ENCODE results near the gene LDLRAD4. TPM values are rescaled to one million over a fixed set of nuclear protein-coding genes. Genes with fewer than 3 reads are reported as not detected.

Gene LDLRAD4
- total RNA-seq, 1 experiment from 2014 or later: 0.68 TPM

- H3K4me3 ChIP-seq: no peak overlapping the region
- no peaks in the 10 kb centered on the region for H3K36me3 ChIP-seq
- H3K4me1 ChIP-seq (replicated peaks): no peaks in the 10 kb centered on the region
- no peaks in the 10 kb centered on the region for H3K9me3 ChIP-seq (replicated peaks)
- no peak for DNase-seq (ENCODE audit: low read depth in 1 of 2, low spot score in 2 of 2)
- peaks cover 3% of the 10 kb centered on the region for H3K27me3 ChIP-seq (replicated peaks)
- no peak overlapping the region for H3K27ac ChIP-seq
Observed at GRCh38 chr18:13617826-13618515, 399.4 kb downstream of the LDLRAD4 start.

GRCh38 chr18:13618760-13619438 is 400.3 kb downstream of the LDLRAD4 start:
- Histone ChIP-seq H3K4me1 (replicated peaks) (no peaks in the 10 kb centered on the region), H3K4me3 (no peak overlapping the region), H3K27me3 (replicated peaks) (no peaks in the 10 kb centered on the region), H3K36me3 (no peaks in the 10 kb centered on the region), H3K9me3 (replicated peaks) (no peaks in the 10 kb centered on the region), H3K27ac (no peak overlapping the region)
- no peak for DNase-seq (ENCODE audit: low read depth in 1 of 2, low spot score in 2 of 2)

GRCh38 chr18:13619505-13620205 is 401.1 kb downstream of the LDLRAD4 start:
- Histone ChIP-seq H3K4me3 (no peak overlapping the region), H3K4me1 (replicated peaks) (no peaks in the 10 kb centered on the region), H3K36me3 (no peaks in the 10 kb centered on the region), H3K27ac (no peak overlapping the region), H3K27me3 (replicated peaks) (no peaks in the 10 kb centered on the region), H3K9me3 (replicated peaks) (no peaks in the 10 kb centered on the region)
- no peak for DNase-seq (ENCODE audit: low read depth in 1 of 2, low spot score in 2 of 2)

- no peak overlapping the region for H3K27ac ChIP-seq
- no peaks in the 10 kb centered on the region for H3K9me3 ChIP-seq (replicated peaks)
- no peak for DNase-seq (ENCODE audit: low read depth in 1 of 2, low spot score in 2 of 2)
- no peaks in the 10 kb centered on the region for H3K27me3 ChIP-seq (replicated peaks)
- no peak overlapping the region for H3K4me3 ChIP-seq
- H3K4me1 ChIP-seq (replicated peaks): no peaks in the 10 kb centered on the region
- H3K36me3 ChIP-seq: no peaks in the 10 kb centered on the region
Observed at GRCh38 chr18:13620206-13620672, 401.7 kb downstream of the LDLRAD4 start.

- H3K27me3 ChIP-seq (replicated peaks): no peaks in the 10 kb centered on the region
- H3K27ac ChIP-seq: no peak overlapping the region
- H3K36me3 ChIP-seq: no peaks in the 10 kb centered on the region
- no peak overlapping the region for H3K4me3 ChIP-seq
- DNase-seq (ENCODE audit: low read depth in 1 of 2, low spot score in 2 of 2): no peak
- H3K9me3 ChIP-seq (replicated peaks): no peaks in the 10 kb centered on the region
- H3K4me1 ChIP-seq (replicated peaks): no peaks in the 10 kb centered on the region
Observed at GRCh38 chr18:13620818-13621445, 402.4 kb downstream of the LDLRAD4 start.

GRCh38 chr18:13621446-13621849 is 402.9 kb downstream of the LDLRAD4 start:
- H3K4me3 ChIP-seq: no peak overlapping the region
- H3K36me3 ChIP-seq: no peaks in the 10 kb centered on the region
- H3K27me3 ChIP-seq (replicated peaks): no peaks in the 10 kb centered on the region
- H3K27ac ChIP-seq: no peak overlapping the region
- no peaks in the 10 kb centered on the region for H3K4me1 ChIP-seq (replicated peaks)
- H3K9me3 ChIP-seq (replicated peaks): no peaks in the 10 kb centered on the region
- DNase-seq (ENCODE audit: low read depth in 1 of 2, low spot score in 2 of 2): no peak

GRCh38 chr18:13621886-13622619 is 403.5 kb downstream of the LDLRAD4 start:
- no peak for DNase-seq (ENCODE audit: low read depth in 1 of 2, low spot score in 2 of 2)
- Histone ChIP-seq H3K36me3 (no peaks in the 10 kb centered on the region), H3K4me1 (replicated peaks) (no peaks in the 10 kb centered on the region), H3K27ac (no peak overlapping the region), H3K9me3 (replicated peaks) (no peaks in the 10 kb centered on the region), H3K27me3 (replicated peaks) (no peaks in the 10 kb centered on the region), H3K4me3 (no peak overlapping the region)

GRCh38 chr18:13622751-13623150 is 404.2 kb downstream of the LDLRAD4 start:
- no peak overlapping the region for H3K27ac ChIP-seq
- H3K4me1 ChIP-seq (replicated peaks): no peaks in the 10 kb centered on the region
- H3K9me3 ChIP-seq (replicated peaks): no peaks in the 10 kb centered on the region
- no peak for DNase-seq (ENCODE audit: low read depth in 1 of 2, low spot score in 2 of 2)
- no peaks in the 10 kb centered on the region for H3K27me3 ChIP-seq (replicated peaks)
- no peak overlapping the region for H3K4me3 ChIP-seq
- H3K36me3 ChIP-seq: no peaks in the 10 kb centered on the region

GRCh38 chr18:13623348-13623747 is 404.8 kb downstream of the LDLRAD4 start:
- DNase-seq (ENCODE audit: low read depth in 1 of 2, low spot score in 2 of 2): no peak
- H3K36me3 ChIP-seq: no peaks in the 10 kb centered on the region
- H3K4me1 ChIP-seq (replicated peaks): no peaks in the 10 kb centered on the region

GRCh38 chr18:13623871-13624270 is 405.3 kb downstream of the LDLRAD4 start:
- Histone ChIP-seq H3K4me1 (replicated peaks) (no peaks in the 10 kb centered on the region), H3K4me3 (no peak overlapping the region), H3K36me3 (no peaks in the 10 kb centered on the region), H3K27ac (no peak overlapping the region), H3K9me3 (replicated peaks) (no peaks in the 10 kb centered on the region), H3K27me3 (replicated peaks) (no peaks in the 10 kb centered on the region)
- no peak for DNase-seq (ENCODE audit: low read depth in 1 of 2, low spot score in 2 of 2)

More at GRCh38 chr18:13623348-13623747, 404.8 kb downstream of the LDLRAD4 start:
- Histone ChIP-seq H3K4me3 (no peak overlapping the region), H3K27ac (no peak overlapping the region), H3K9me3 (replicated peaks) (no peaks in the 10 kb centered on the region), H3K27me3 (replicated peaks) (no peaks in the 10 kb centered on the region)

- DNase-seq (ENCODE audit: low read depth in 1 of 2, low spot score in 2 of 2): no peak
- Histone ChIP-seq H3K27ac (no peak overlapping the region), H3K27me3 (replicated peaks) (no peaks in the 10 kb centered on the region), H3K4me3 (no peak overlapping the region), H3K4me1 (replicated peaks) (no peaks in the 10 kb centered on the region), H3K9me3 (replicated peaks) (no peaks in the 10 kb centered on the region), H3K36me3 (no peaks in the 10 kb centered on the region)
Observed at GRCh38 chr18:13624563-13625237, 406.1 kb downstream of the LDLRAD4 start.

GRCh38 chr18:13625355-13625754 is 406.8 kb downstream of the LDLRAD4 start:
- no peaks in the 10 kb centered on the region for H3K27me3 ChIP-seq (replicated peaks)
- no peak overlapping the region for H3K4me3 ChIP-seq
- no peak for DNase-seq (ENCODE audit: low read depth in 1 of 2, low spot score in 2 of 2)
- no peaks in the 10 kb centered on the region for H3K9me3 ChIP-seq (replicated peaks)
- no peaks in the 10 kb centered on the region for H3K4me1 ChIP-seq (replicated peaks)
- H3K27ac ChIP-seq: no peak overlapping the region
- H3K36me3 ChIP-seq: no peaks in the 10 kb centered on the region
